NCI-H2029 treated with DMSO at 0.1 percent for 48 hours (cell line): ENCODE results near the gene CENPM.
"Not testable (repeated sequence)": the region's sequence is repeated elsewhere in the genome, so short reads cannot be mapped to it uniquely, and the experiment has no call there.

Experiments
- DNase-seq: peaks from one replicate; lab custom pipeline; 2025; lab: John Stamatoyannopoulos, UW

The CENPM gene

GRCh38 chr22:41966607-41967240 is 19.8 kb upstream of the CENPM start:
- no peak for DNase-seq

DNA sequence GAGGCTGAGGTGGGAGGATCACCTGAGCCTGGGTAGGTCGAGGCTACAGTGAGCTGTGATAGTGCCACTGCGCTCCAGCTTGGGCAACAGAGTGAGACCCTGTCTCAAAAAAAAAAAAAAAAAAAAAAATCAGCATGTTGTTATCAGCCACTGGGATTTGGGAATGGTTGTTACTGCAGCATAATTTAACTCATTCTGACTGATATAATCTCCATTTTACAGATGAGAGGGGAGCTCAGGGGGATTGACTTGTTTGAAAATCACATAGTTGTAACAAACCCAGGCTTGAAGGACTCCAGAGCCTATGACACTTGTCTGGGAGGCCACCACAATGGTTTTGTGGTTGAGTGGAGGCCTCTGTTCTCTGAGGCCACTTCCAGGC is 19.3 kb upstream of the CENPM start:
- no peak for DNase-seq

GRCh38 chr22:41964112-41964491 is 17.1 kb upstream of the CENPM start:
- DNase-seq = no peak

GRCh38 chr22:41963453-41964111 is 16.6 kb upstream of the CENPM start:
- no peak for DNase-seq

DNA sequence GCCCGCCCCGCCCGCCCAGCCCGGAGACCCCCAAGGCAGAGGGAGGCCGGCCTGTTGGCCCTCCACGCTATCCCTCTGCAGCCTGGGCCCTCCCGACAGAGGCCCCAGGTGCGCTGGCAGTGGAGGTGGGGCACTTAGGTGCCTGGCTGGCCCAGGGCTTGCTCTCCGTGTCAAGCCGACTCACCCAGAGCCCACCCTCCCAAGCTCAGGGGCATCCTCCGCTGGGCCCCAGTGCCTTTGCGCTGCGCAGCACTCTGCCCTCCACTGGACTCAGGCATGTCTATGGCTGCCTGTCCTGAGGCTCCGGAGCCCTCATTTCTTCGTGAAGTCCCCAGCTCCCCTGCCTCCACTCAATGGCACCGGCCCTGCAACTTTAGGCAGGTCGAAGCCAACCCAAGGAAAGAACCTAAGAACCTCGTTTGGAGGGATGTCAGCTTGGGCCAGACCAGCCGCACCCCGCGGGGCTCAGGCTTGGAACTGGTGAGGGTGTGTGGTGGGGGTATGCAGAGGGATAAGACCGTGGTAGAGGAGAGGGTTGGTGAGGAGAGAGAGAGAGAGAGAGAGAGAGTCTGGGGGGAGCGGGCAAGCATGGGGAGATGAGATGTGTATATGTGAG is 11.1 kb upstream of the CENPM start:
- DNase-seq = no peak

DNA sequence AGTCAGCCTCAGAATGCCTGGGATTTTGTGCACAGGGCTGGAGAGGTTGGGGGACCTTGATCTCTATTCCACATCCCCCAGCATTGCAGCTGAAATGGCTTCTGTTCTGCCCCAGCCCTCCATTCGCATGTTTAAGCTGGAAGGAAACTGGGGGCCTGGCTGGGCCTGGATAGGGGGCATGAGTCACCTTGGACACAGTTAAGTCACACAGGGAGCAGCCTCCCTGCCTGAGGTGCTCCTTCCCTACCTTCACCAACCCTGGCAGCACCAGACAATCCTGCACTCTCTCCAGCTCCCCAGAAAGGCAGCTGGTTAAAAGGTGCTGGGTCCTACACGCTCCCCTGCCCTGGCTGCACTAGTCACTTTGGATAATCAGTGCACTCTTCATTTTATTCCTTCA is 5.8 kb upstream of the CENPM start:
- DNase-seq = no peak

GRCh38 chr22:41951898-41952474 is 5.0 kb upstream of the CENPM start, which contains the start of gene SMIM45:
Gene SMIM45 (plus strand): TSS chr22:41952150.
- no peak for DNase-seq

- no peak for DNase-seq
Measured at GRCh38 chr22:41949297-41949965, 2.5 kb upstream of the CENPM start.

DNA sequence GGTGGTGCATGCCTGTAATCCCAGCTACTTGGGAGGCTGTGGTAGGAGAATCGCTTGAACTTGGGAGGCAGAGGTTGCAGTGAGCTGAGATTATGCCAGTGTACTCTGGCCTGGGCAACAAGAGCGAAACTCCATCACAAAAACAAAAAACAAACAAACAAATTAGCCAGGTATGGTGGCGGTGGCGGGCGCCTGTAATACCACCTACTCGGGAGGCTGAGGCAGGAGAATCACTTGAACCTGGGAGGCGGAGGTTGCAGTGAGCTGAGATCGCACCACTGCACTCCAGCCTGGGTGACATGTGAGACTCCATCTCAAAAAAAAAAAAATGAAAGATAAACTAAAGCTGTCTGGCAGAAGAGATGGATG is 2.0 kb upstream of the CENPM start:
- DNase-seq = not testable (repeated sequence)

GRCh38 chr22:41948142-41948541 is 1.2 kb upstream of the CENPM start:
- DNase-seq = no peak

DNA sequence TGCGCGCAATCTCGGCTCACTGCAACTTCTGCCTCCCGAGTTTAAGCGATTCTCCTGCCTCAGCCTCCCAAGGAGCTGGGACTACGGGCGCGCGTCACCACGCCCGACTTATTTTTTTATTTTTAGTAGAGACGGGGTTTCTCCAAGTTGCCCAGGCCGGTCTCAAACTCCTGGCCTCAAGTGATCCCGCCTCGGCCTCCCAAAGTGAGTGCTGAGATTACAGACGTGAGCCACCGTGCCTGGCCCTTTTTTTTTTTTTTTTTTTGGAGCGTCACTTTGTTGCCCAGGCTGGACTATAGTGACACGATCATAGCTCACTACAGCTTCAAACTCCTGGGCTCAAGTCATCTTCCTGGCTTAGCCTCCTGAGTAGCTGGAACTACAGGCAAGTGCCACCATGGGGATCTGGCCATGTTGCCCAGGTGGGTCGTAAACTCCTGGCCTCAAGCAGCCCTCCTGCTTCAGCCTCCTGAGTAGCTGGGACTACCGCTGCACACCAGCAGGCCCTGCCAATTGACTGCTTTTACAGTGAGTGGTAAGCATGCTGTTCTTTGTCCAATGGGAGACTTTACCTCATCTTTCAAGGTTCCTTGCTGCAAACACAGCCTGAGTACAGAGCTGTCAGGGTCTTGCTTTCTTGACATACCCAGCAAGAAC is 600 bp upstream of the CENPM start:
- no peak for DNase-seq

- no peak for DNase-seq
Measured at GRCh38 chr22:41943661-41944209, 3.2 kb downstream of the CENPM start.

- peak; percentile 29 for DNase-seq
Measured at GRCh38 chr22:41940832-41941765, 5.9 kb downstream of the CENPM start.

- DNase-seq = peak; percentile 59
Measured at GRCh38 chr22:41939981-41940831, 6.7 kb downstream of the CENPM start.

DNA sequence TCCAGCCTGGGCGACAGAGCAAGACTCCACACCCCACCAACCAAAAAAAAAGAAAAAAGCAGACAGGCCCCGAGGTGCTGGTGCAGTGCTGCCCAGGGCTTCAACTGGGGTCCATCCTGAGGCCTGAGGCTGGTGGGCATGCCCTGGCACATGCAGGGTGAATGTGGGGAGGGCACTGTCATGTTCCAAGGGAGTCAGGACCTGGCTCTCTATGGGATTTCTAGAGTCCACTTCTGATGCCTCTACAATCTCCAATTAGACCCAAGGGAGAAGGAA is 10.1 kb downstream of the CENPM start:
- no peak for DNase-seq

DNA sequence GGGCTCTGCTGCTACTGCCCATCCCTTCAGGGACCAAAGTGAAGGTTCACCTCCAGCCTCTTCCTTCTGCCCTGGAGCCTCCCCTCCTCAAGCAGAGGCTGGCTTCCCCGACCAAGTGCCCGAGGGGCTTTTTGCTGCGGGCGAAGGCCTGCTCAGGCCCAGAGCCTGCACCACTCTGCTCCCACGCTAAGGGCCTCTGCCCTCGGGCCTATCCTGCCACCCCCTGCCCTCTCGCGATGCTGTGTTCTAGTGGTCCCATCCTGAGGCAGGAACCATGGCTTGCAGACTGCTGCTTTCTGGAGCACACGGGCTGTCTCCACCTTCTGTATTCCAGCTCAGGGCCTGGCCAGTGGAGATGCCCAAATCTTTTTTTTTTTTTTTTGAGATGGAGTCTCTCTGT is 11.4 kb downstream of the CENPM start:
- DNase-seq = no peak

DNA sequence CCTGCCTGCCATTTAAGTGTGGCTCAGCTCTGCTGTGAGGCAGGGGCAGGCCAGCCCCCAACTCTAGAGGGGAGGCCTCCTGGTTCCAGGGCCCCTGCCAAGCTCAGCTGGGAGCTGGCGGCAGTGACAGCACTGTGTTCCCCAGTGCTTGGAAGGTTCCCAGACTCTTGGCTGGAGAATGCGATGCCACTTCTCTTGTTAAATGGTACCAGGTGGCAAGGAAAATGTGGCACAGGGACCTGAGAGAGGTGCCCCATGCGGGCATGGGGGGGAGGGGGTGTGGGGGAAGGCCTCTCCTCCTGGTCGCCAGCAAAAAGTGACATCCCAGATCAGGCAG is 12.0 kb downstream of the CENPM start:
- no peak for DNase-seq

DNA sequence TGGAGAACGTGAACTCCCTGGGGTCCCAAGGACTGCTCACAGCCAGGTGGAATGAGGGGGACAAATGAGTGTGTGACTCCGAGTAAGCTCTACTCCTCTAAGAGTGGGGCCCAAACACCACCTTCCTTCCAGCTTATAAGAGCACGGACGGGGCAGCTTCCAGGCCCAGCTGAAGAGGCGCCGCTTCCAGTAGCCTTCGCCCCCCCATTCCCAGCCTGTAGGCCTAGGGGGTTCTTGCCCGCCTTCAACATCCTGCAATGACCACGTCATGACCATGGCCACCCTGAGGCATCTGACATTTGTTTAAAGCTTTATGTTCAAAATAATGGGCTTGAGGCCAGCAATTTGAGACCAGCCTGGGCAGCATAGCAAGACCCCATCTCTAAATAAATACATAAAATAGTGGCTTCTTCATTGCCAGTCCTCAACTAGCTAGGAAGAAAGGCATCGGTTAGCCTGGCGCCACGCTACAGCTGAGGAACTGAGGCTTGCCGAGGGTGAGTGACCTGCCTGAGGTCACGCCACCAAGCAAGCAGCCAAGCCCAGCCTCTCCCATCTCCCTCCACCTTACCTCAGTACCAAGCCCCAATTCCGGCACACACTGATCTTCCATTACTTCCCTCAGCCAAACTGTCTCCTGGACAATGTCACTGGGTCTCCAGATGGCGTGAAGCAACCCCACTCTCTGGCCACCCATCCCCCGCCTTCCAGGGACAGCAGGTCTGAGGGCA is 12.5 kb downstream of the CENPM start:
- DNase-seq = no peak

DNA sequence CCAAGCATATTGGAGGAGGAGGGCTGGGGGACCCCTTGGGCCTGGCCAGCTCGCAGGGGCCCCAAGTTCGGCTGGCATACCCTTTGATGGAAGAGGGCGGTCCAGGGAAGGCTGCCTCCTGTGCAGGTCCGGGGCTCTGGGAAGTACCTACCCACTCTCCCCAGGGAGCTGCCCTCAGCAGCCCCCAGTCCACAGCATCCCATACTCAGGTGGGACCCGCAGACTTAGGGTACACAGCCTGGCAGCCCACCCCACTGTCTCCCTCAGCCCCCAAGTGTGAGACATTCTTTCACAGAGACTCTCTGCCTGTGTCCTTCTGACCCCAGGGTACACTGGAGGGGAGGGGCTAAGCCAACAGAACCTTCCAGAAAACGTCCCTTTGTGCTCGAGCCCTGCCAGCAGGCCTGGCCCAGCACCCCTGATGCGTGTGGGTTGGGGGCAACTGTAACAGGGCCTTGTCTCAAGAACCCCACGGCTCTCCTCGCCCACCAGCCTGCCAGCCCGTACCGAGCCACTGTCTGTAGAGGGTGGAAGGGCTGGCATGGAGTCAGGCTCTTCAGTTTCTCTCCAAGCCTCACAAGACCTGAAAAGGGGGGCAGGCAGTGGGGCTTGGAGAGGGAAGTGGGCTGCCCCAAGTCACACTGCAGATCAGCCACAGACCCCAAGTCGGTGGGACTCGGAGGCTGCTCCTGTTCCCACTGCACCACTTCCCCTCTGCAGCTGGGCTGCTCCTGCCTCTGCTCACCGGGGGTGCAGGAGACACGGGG is 13.4 kb downstream of the CENPM start:
- DNase-seq = no peak
